SH-SY5Y (cell line): Measurements from ENCODE around the gene IL17RE.

ENCODE experiments used
- GATA2 ChIP-seq: IDR thresholded peaks from 2 replicates; pipeline ENCODE4 v1.6.1; 2011; ENCODE audit warnings: mild to moderate bottlenecking, low read depth, low read length
- GATA3 ChIP-seq: IDR thresholded peaks from 2 replicates; pipeline ENCODE4 v1.6.1; 2011; ENCODE audit warnings: low read depth, mild to moderate bottlenecking, low read length, moderate library complexity

DNA sequence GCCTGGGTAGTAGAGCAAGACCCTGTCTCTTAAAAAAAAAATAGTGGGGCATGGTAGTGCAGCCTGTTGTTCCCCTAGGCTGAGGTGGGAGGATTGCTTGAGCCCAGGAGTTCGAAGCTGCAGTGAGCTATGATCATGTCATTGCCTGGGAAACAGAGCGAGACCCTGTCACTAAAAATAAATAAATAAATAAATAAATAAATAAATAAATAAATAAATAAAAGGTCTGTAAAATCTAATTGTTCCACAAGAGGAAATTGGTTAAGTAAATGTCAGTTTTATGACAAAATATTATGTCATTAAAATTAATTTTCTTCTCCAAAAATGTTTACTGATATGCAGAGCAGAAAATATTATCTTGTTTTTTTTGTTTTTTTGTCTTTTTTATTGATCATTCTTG is 36.3 kb downstream of the IL17RE start:
- TF ChIP-seq GATA2 (no peak), GATA3 (no peak)
